Mucosa of stomach (tissue), 1 donor: ENCODE results near the gene MACROD2.

Experiments used
- H3K27me3 ChIP-seq: one replicate; pipeline ENCODE4 v1.7.0; 2013; ENCODE audit warnings: mild to moderate bottlenecking, low read length; ENCODE audit not compliant: control insufficient read depth, insufficient read depth
- H3K36me3 ChIP-seq: one replicate; pipeline ENCODE4 v1.7.0; 2013; ENCODE audit warnings: low read length; ENCODE audit not compliant: control insufficient read depth, insufficient read depth
- H3K4me1 ChIP-seq: one replicate; pipeline ENCODE4 v1.7.0; 2013; ENCODE audit warnings: mild to moderate bottlenecking, low read length; ENCODE audit not compliant: control insufficient read depth, insufficient read depth
- H3K4me3 ChIP-seq: one replicate; pipeline ENCODE4 v1.7.0; 2013; ENCODE audit warnings: low read length
- H3K9ac ChIP-seq: one replicate; pipeline ENCODE4 v1.7.0; 2013; ENCODE audit warnings: mild to moderate bottlenecking, low read length, moderate library complexity
- H3K9me3 ChIP-seq: one replicate; pipeline ENCODE4 v1.7.0; 2013; ENCODE audit warnings: mild to moderate bottlenecking, low read length, moderate library complexity; ENCODE audit not compliant: control insufficient read depth
- donor health status: Pancreatic carcinoma.

The MACROD2 gene

DNA sequence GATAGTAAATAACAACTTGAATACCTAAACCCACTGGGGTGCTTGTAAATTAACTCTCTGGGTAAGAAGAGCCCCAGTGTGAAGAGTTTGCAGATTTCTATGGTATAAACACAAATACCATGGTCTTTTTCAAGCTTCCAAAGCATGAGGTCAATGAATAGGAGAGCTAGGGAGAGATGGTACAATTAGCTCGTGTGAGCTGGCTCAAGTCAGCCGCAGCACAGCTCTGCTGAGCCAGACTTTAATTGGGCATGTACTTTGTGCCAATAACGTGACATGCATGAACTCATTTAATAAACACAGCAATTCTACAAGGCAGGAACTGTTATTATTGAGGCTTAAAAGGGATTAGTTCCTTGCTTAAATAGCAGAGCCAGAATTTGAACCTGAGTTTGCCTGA, 1893.7 kb downstream of the MACROD2 start:
- H3K27me3 ChIP-seq = no peaks in the 10 kb centered on the region
- no peak overlapping the region for H3K4me3 ChIP-seq
- no peaks in the 10 kb centered on the region for H3K4me1 ChIP-seq
- H3K9me3 ChIP-seq = no peaks in the 10 kb centered on the region
- no peaks in the 10 kb centered on the region for H3K36me3 ChIP-seq
- no peak overlapping the region for H3K9ac ChIP-seq

DNA sequence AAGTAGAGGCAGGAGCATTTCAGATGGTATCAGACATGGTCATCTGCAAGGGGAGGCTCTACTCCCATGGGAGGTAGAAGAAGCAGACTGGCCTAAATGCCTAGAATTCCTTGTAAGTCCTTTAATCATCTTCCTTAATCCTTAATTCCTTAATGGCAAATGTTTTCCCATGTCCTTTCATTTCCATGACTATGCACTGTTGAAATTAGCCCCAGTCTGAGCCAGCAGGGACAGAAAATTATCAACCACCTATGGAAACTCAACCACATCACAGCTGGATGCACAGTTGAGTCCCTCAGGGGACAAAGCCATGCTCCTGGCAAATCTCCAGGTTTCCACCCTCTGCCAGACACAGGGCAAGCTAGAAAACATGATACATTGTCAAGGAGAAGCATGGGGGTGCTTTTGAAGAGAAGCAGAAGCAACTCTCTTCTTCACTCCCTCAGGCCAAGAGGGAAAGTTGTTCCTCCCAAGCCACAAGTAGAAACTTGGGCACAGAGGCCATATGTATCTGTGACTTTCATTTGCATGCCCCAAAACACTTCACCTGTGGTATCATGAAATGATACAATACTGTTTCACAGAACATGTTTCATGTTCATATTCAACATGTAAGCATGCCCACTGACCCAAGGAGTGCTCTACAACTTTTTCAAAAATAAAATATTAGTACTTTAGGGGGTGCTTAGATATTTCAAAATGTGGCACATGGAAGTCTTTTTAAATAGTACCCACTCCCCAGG, 1894.4 kb downstream of the MACROD2 start:
- Histone ChIP-seq H3K36me3 (no peaks in the 10 kb centered on the region), H3K4me3 (no peak overlapping the region), H3K4me1 (no peaks in the 10 kb centered on the region), H3K27me3 (no peaks in the 10 kb centered on the region), H3K9ac (no peak overlapping the region), H3K9me3 (no peaks in the 10 kb centered on the region)

DNA sequence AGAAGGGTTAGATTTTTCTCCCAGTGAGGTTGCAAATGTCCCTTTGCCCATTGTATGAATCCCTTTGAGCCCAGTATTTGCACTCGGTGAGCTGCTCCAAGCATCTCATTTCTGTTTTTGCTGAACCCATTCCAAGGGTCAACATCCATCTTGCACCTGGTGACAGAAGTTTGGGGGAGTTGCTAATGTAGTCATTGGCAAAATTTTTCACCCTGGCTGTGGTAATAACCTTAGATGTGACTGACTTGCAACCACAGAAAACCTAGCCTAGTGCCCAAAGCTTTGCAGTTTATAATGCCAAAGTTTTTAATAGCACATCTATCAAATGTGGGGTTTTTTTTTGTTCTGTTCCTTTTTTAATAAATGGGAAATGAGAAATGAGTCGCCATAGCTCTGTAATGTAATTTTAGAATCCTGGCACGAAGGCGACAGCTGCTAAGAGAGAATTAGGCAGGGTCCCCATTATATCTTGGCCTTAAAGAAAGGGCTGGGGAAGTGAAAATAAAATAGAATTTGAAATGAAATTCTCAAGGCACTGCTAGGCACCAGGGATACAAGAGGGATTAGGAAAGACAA, 1895.2 kb downstream of the MACROD2 start:
- H3K9me3 ChIP-seq = no peaks in the 10 kb centered on the region
- H3K4me3 ChIP-seq = no peak overlapping the region
- no peaks in the 10 kb centered on the region for H3K27me3 ChIP-seq
- no peaks in the 10 kb centered on the region for H3K4me1 ChIP-seq
- H3K36me3 ChIP-seq = no peaks in the 10 kb centered on the region
- H3K9ac ChIP-seq = no peak overlapping the region

DNA sequence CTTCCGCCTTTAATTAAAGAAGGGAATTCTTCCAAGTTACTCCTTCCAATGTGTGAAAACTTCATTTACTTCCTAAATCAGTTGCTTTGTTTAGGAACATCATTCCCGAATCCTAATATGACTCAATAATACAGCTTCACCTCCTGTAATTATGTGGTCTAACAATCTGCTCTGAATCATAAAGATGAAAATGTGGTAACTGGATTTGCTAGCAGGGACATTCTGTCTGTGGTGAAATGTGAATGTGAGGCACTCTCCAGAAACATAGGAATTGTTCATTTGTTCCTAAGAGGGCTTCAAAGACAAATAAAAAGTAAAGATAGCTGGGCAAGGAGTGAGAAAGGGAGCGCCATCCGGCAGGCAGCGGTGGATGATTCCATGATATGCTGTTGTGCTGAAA, 1899.8 kb downstream of the MACROD2 start:
- H3K4me1 ChIP-seq = no peaks in the 10 kb centered on the region
- H3K4me3 ChIP-seq = no peak overlapping the region
- no peaks in the 10 kb centered on the region for H3K27me3 ChIP-seq
- H3K9me3 ChIP-seq = no peaks in the 10 kb centered on the region
- H3K9ac ChIP-seq = no peak overlapping the region
- H3K36me3 ChIP-seq = no peaks in the 10 kb centered on the region

DNA sequence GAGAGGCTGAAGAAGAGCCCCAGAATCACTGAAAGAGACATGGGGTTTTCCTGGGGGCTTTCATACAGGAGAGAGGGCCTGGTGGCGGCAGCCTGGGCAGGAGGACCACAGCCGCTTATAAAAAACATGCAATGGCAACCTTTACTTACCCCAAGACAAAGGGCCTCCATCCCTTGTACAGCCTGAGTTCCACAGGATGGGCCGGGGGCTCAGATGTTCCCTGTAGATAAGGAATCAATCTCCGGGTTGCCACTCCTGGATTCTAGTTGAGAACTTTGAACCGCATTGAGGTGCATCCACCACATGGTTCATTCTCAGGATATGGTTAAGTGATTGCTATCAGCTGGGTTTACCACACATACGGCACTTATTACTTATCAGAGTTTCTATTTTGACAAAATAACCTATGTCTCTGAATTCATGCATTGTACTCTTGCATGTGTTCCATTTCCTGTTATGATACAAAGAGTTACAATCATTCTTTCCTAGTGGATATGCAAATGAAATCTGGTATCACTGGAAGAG, 1900.3 kb downstream of the MACROD2 start:
- H3K9me3 ChIP-seq = no peaks in the 10 kb centered on the region
- H3K4me3 ChIP-seq = no peak overlapping the region
- H3K36me3 ChIP-seq = no peaks in the 10 kb centered on the region
- H3K9ac ChIP-seq = no peak overlapping the region
- H3K27me3 ChIP-seq = no peaks in the 10 kb centered on the region
- no peaks in the 10 kb centered on the region for H3K4me1 ChIP-seq

DNA sequence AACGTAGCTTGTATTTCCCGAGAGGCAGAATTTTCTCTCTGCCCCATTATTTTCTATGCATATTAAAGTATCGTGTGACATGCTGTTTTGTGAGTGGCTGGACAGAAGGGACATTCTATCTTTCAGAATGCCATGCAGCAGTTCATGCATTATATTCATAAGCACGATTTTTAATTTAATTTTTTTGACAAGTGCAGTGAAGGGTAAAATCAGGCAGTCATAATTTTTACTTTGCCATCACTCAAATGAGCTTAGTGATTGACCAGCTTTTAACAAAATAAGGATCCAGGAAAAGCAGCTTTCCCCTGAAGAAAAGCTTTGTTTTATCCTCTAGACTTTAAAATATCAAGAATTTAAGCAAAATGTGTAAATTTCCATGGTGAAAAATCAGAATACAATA, 1904.7 kb downstream of the MACROD2 start:
- H3K27me3 ChIP-seq = no peaks in the 10 kb centered on the region
- H3K4me1 ChIP-seq = no peaks in the 10 kb centered on the region
- no peaks in the 10 kb centered on the region for H3K9me3 ChIP-seq
- no peak overlapping the region for H3K9ac ChIP-seq
- H3K4me3 ChIP-seq = no peak overlapping the region
- no peaks in the 10 kb centered on the region for H3K36me3 ChIP-seq

DNA sequence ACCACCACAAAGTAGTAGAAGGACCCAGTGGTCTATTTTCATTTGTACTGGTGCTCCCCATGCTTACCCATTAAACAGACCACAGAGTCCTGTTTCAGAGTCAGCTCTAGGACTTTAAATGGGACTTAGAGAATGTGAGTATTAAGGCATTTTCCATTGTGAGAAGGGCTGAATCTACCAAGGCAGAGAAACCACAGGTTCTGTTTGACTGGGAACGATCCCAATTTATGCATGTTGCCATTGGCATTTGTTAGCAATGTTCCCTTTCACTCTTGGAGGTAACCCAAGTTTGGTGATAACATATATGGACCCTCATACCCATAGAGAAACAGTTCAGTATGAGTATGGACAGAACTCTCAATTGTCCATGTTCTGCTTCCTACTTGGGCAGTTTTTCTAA, 1905.1 kb downstream of the MACROD2 start:
- no peaks in the 10 kb centered on the region for H3K9me3 ChIP-seq
- no peak overlapping the region for H3K4me3 ChIP-seq
- no peaks in the 10 kb centered on the region for H3K4me1 ChIP-seq
- no peak overlapping the region for H3K9ac ChIP-seq
- no peaks in the 10 kb centered on the region for H3K27me3 ChIP-seq
- no peaks in the 10 kb centered on the region for H3K36me3 ChIP-seq

DNA sequence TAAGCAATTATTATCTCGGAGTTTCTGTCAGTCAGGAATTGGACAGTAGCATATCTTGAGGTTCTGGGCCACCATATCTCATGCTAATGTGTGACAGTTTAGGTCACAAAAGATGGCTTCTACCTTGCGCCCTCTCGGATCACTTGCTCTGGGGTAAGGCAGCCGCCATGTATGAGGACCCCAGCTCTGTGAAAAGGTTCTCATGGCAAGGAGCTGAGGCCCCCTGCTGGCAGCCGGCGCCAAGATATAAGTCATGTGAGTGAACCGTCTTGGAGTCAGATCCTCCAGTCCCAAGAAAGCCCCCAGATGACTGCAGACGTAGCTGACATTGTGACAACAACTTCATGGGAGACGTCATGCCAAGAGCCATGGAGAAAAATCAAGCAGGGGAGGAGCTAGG, 1907.2 kb downstream of the MACROD2 start:
- Histone ChIP-seq H3K4me1 (no peaks in the 10 kb centered on the region), H3K9ac (no peak overlapping the region), H3K4me3 (no peak overlapping the region), H3K9me3 (no peaks in the 10 kb centered on the region), H3K27me3 (no peaks in the 10 kb centered on the region), H3K36me3 (no peaks in the 10 kb centered on the region)

DNA sequence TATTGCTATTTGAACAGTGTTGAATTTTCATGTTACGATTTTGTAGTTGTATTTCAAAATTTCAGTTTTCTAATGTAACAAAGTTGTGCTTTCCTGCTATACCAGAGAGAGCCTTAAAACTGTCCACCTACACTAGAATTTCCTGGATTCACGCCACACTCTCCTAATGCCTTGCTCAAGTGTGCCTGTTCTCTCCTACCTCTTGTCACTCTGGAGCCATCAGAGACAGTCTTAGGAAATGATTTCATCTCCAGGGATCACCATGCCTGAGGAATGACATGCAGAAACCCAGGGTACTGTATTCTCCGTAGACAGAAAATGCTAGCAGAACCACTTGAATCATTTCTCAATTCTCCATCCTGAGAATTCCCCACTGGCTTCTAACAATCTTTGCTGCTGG, 1910.3 kb downstream of the MACROD2 start:
- H3K9me3 ChIP-seq = no peaks in the 10 kb centered on the region
- H3K27me3 ChIP-seq = no peaks in the 10 kb centered on the region
- H3K9ac ChIP-seq = no peak overlapping the region
- H3K4me3 ChIP-seq = no peak overlapping the region
- no peaks in the 10 kb centered on the region for H3K4me1 ChIP-seq
- H3K36me3 ChIP-seq = no peaks in the 10 kb centered on the region

DNA sequence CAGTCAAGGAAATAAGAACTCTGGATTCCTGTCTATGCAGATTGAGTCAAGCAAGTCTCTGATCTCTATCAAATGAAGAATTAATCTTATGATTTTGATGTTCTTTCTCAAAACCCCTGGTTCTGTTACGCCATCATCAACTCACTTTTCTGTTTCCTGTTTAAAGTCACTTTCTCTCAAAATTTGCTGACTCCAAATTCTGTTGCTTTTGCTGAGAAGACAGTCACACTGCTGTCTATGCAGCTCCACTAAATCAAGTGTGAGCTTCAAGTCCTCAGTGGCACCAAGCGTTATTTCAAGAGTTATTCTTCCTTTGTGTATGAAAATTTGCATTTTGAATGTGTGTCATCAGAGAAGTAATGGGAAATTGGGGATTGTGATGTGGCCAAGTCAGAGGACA, 1914.7 kb downstream of the MACROD2 start:
- no peaks in the 10 kb centered on the region for H3K27me3 ChIP-seq
- no peaks in the 10 kb centered on the region for H3K9me3 ChIP-seq
- no peaks in the 10 kb centered on the region for H3K36me3 ChIP-seq
- no peak overlapping the region for H3K9ac ChIP-seq
- H3K4me3 ChIP-seq = no peak overlapping the region
- no peaks in the 10 kb centered on the region for H3K4me1 ChIP-seq

DNA sequence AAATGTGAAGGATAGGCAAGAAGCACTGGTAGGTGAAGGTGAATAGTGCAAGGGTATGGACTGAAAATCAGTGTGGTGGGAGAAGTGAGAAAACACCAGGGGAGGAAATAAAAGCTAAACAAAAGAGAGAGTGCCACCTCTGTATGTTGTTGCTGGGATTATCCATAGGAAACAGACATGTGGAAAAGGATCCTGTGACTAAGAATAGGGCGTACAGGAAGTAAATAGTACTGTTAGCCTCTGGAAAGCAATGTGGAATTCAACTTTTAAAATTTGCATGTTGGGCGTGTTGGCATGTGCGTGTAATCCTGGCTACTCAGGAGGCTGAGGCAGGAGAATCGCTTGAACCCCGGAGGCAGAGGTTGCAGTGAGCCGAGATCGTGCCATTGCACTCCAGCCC, 1916.3 kb downstream of the MACROD2 start:
- H3K9ac ChIP-seq = no peak overlapping the region

DNA sequence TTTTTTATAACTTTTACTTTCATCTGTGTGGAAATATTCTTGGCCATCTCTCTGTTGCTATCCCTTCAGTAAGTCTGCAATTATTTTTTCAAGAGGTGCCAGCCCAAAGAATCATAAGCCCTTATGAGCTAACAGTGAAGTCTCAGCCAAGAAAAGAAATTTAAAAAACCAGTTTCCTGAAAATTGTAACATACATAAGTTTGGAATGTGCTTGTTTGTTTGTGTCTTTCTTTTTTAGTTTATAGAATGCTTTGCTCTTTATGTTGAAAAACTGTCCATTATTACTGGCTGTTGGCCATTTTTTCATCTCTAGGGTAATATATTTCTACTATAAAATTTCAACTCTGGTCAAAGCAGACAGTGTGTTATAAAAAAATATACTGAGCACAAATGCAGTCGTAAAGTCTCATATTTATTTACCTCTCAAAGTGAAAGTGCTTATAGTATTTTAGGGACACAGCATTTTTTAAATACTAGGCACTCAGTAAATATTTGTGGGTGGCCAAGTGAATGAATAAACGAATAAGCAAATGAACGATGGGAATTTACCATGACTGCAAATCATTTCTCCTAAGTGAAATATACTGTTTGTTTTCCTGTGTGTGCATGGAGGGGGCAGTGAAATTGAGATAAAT, 1918.2 kb downstream of the MACROD2 start:
- no peaks in the 10 kb centered on the region for H3K4me1 ChIP-seq
- H3K9me3 ChIP-seq = no peaks in the 10 kb centered on the region
- no peaks in the 10 kb centered on the region for H3K36me3 ChIP-seq
- H3K4me3 ChIP-seq = no peak overlapping the region
- no peaks in the 10 kb centered on the region for H3K27me3 ChIP-seq
- no peak overlapping the region for H3K9ac ChIP-seq

More for the DNA sequence above, 1916.3 kb downstream of the MACROD2 start:
- H3K4me1 ChIP-seq = no peaks in the 10 kb centered on the region
- H3K9me3 ChIP-seq = no peaks in the 10 kb centered on the region
- H3K4me3 ChIP-seq = no peak overlapping the region
- H3K27me3 ChIP-seq = no peaks in the 10 kb centered on the region
- no peaks in the 10 kb centered on the region for H3K36me3 ChIP-seq
